ENCODE results near the gene ARHGEF25. TPM values are rescaled to one million over a fixed set of nuclear protein-coding genes. Genes with fewer than 3 reads are reported as not detected.

Gene ARHGEF25
- total RNA-seq, 1 donor from 2014 or later: 28.7 TPM

DNA sequence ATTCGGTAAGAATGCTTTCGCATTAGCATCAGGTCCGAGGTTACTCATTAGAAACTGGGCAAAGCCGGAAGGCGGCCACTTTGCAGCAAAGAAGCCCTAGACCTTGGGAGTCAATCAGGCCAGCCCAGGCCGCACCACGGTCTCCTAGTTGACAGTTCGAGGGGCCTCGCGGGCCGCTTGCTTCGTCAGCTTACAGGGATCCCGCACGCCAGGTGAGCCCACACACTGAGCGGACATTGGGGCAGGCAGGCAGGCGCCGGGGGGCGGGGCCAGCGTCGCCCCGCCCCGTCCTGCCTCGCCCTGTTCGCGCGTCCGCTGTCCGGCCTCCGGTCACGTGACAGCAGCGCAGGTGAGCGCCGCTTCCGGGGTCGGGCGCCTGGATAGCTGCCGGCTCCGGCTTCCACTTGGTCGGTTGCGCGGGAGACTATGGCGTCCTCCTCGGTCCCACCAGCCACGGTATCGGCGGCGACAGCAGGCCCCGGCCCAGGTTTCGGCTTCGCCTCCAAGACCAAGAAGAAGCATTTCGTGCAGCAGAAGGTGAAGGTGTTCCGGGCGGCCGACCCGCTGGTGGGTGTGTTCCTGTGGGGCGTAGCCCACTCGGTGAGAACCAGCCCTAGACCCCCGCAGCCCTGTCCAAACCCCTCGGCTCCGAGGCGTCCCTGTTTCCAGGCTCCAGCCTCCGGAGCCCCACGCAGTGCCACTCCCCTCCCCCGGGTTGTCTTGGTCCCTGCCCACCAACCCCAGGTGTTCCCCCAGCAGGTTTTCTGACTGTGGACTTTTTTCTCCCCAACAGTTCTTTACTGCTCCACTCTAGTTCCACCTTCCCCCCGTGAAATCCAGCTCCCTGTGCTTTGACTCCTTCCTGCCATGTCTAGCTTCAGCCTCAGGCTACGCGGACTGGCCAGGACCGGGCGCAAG is 20.1 kb upstream of the ARHGEF25 start, which contains the start of gene PIP4K2C:
Gene PIP4K2C, plus strand, starts transcription at position 329 of the 918 bp plus-strand sequence. Its CDS starts 98 bp downstream, at position 427.
- H3K27me3 ChIP-seq: no peaks in the 10 kb centered on the region
- peak within 1 kb of the TSS; percentile 78 for H3K27ac ChIP-seq
- TF ChIP-seq POLR2AphosphoS5 (IDR thresholded peaks at IDR 0.05; ENCODE audit: insufficient read depth in 1 of 2, low read depth in 1 of 2): peak in 1 of 2 donors; percentile 75
- peak in 1 of 2 donors; percentile 35 for TF ChIP-seq POLR2A (IDR thresholded peaks at IDR 0.05)
- TF ChIP-seq, protein P1, sequence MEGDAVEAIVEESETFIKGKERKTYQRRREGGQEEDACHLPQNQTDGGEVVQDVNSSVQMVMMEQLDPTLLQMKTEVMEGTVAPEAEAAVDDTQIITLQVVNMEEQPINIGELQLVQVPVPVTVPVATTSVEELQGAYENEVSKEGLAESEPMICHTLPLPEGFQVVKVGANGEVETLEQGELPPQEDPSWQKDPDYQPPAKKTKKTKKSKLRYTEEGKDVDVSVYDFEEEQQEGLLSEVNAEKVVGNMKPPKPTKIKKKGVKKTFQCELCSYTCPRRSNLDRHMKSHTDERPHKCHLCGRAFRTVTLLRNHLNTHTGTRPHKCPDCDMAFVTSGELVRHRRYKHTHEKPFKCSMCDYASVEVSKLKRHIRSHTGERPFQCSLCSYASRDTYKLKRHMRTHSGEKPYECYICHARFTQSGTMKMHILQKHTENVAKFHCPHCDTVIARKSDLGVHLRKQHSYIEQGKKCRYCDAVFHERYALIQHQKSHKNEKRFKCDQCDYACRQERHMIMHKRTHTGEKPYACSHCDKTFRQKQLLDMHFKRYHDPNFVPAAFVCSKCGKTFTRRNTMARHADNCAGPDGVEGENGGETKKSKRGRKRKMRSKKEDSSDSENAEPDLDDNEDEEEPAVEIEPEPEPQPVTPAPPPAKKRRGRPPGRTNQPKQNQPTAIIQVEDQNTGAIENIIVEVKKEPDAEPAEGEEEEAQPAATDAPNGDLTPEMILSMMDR (IDR thresholded peaks at IDR 0.05): no peak
- DNase-seq (ENCODE audit: extremely low spot score in 2 of 2): no peak
- intact Hi-C loops (cut with DNase I): no loop called here
- peak within 1 kb of the TSS; percentile 84 to 95 for H3K4me3 ChIP-seq
- H3K4me1 ChIP-seq: peaks cover 27% of the 10 kb centered on the region
- H3K36me3 ChIP-seq: peaks cover 0 to 6% of the 10 kb centered on the region in 2 donors
- H3K9me3 ChIP-seq: no peaks in the 10 kb centered on the region

DNA sequence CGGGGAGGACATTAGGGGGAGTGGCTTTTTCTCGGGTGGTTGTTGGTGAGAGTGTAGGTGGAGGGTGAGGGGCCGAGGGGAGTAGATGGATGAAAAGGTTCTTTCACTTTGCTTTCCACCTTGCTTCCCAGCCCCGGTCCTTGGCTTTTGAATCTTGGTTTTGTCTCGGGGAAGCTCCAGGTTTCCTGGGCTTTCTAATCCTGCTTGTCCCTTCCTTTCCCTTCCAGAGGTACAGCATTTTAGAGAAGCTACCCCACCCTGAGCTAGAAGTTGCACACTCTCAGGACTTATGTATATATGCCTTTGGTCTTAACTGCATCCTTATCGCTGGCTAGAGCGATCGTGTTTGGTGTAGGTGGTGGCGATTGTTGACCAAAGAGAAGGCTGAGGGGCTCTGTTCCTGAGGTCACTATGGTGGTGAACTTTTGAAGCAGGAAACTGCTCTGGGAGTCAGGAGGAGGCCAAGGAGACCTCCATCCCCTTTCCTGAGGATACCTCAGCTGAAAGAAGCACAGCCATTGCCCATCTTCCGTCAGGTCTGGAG is 19.4 kb upstream of the ARHGEF25 start:
- peak overlapping the region; percentile 78 for H3K27ac ChIP-seq
- peak overlapping the region; percentile 84 to 95 for H3K4me3 ChIP-seq
- peaks cover 0 to 7% of the 10 kb centered on the region in 2 donors for H3K36me3 ChIP-seq
- H3K9me3 ChIP-seq: no peaks in the 10 kb centered on the region
- no peak for TF ChIP-seq POLR2A (IDR thresholded peaks at IDR 0.05)
- no peaks in the 10 kb centered on the region for H3K27me3 ChIP-seq
- intact Hi-C loops (cut with DNase I): no loop called here
- no peak for DNase-seq (ENCODE audit: extremely low spot score in 2 of 2)
- H3K4me1 ChIP-seq: peaks cover 27% of the 10 kb centered on the region

DNA sequence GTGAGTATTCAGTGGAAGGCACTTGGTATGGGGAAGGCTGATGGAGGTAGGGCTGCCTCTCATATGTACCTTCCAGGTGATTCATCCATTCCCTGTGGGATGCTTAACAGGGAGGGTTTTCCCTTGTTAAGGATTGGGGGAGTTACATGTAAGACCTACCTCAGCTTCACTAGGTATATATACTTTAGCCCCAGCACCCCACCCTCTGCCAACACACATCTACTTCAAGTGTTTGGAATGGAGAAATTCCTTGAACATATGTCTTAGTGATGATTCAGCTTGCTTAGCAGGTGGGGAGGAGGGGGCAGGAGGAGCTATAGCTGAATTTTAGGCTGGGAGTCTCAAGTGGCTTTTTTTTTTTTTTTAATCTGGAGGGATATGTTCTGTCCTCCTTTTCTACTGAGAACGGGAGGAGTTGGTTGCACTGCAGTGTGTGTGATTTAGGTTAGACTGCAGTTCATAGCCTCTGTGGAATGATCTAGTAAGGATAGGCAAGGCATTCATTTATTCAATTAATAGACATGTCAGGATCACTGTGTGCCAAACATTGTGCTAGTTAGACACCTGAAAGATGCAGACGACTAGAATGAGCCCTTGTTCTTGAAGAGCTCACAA is 18.6 kb upstream of the ARHGEF25 start:
- no peak for TF ChIP-seq POLR2A (IDR thresholded peaks at IDR 0.05)
- TF ChIP-seq, protein P1 (IDR thresholded peaks at IDR 0.05): no peak
- TF ChIP-seq POLR2AphosphoS5 (IDR thresholded peaks at IDR 0.05; ENCODE audit: insufficient read depth in 1 of 2, low read depth in 1 of 2): no peak
- DNase-seq (ENCODE audit: extremely low spot score in 2 of 2): no peak
- H3K4me1 ChIP-seq: peaks cover 27% of the 10 kb centered on the region
- no peak overlapping the region for H3K4me3 ChIP-seq
- H3K36me3 ChIP-seq: peaks cover 0 to 7% of the 10 kb centered on the region in 2 donors
- H3K27ac ChIP-seq: no peak overlapping the region
- H3K27me3 ChIP-seq: no peaks in the 10 kb centered on the region
- no peaks in the 10 kb centered on the region for H3K9me3 ChIP-seq
- intact Hi-C loops (cut with DNase I): no loop called here

DNA sequence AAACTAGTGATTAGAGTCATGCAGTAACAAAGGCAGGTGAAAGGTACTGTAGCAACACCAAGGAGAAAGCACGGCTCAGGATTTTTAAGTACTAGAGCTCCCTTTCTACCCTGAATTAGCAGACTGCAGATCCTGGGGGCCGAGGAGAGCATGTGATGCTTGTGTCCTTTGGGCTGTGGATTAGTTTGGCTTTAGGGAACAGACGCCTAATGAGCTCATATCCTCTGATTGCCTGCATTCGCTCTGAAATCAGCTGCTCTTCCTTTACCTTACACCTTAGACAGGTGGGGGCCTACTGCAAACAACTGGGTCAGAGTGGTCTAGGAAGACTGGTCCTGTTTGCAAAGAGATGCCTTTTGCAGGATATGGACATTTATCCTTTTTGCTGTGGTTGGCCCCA is 18.0 kb upstream of the ARHGEF25 start:
- H3K4me3 ChIP-seq: no peak overlapping the region
- no peaks in the 10 kb centered on the region for H3K9me3 ChIP-seq
- intact Hi-C loops (cut with DNase I): no loop called here
- H3K36me3 ChIP-seq: peaks cover 0 to 11% of the 10 kb centered on the region in 2 donors
- DNase-seq (ENCODE audit: extremely low spot score in 2 of 2): no peak
- peaks cover 27% of the 10 kb centered on the region for H3K4me1 ChIP-seq
- TF ChIP-seq, protein P1 (IDR thresholded peaks at IDR 0.05): no peak
- H3K27ac ChIP-seq: no peak overlapping the region
- H3K27me3 ChIP-seq: no peaks in the 10 kb centered on the region

DNA sequence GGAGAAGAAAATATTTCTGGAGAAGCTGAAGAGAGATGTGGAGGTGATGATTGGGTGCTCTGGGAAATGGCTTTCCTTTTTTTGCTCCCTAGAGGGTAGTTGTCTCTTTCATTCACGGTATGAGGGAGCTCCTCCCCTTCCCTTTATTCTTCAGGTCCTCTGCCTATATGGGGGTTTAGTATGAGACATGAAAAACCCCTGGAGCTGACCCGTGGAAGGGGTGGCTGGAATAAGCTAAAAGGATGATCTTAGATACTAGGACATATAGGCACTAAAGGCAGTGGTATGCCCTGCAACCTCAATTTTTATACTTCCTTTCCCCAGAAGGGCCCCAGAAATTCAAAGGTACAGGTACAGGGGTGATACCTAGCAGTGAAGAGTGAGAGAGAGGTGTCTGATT is 10.8 kb upstream of the ARHGEF25 start:
- intact Hi-C loops (cut with DNase I): no loop called here

More for the DNA sequence above, 10.8 kb upstream of the ARHGEF25 start:
- Histone ChIP-seq H3K9me3 (no peaks in the 10 kb centered on the region), H3K4me3 (no peak overlapping the region), H3K36me3 (peaks cover 0 to 40% of the 10 kb centered on the region in 2 donors), H3K27me3 (no peaks in the 10 kb centered on the region), H3K4me1 (peaks cover 23% of the 10 kb centered on the region), H3K27ac (no peak overlapping the region)
- no peak for DNase-seq (ENCODE audit: extremely low spot score in 2 of 2)
- no peak for TF ChIP-seq POLR2AphosphoS5 (IDR thresholded peaks at IDR 0.05; ENCODE audit: insufficient read depth in 1 of 2, low read depth in 1 of 2)
- no peak for TF ChIP-seq POLR2A (IDR thresholded peaks at IDR 0.05)
- TF ChIP-seq, protein P1 (IDR thresholded peaks at IDR 0.05): no peak

Data from vagina (tissue), 2 donors.